Measurements from ENCODE around the gene DHRSX.
A peak's percentile ranks its signal among the peaks of the same experiment; 100 is the strongest.
"Not testable (repeated sequence)": the region's sequence is repeated elsewhere in the genome, so short reads cannot be mapped to it uniquely, and the experiment has no call there.

DHRSX gene

GRCh38 chrX:2388669-2389068 lies 112.1 kb downstream of the DHRSX start:
- no peak for DNase-seq

DNA sequence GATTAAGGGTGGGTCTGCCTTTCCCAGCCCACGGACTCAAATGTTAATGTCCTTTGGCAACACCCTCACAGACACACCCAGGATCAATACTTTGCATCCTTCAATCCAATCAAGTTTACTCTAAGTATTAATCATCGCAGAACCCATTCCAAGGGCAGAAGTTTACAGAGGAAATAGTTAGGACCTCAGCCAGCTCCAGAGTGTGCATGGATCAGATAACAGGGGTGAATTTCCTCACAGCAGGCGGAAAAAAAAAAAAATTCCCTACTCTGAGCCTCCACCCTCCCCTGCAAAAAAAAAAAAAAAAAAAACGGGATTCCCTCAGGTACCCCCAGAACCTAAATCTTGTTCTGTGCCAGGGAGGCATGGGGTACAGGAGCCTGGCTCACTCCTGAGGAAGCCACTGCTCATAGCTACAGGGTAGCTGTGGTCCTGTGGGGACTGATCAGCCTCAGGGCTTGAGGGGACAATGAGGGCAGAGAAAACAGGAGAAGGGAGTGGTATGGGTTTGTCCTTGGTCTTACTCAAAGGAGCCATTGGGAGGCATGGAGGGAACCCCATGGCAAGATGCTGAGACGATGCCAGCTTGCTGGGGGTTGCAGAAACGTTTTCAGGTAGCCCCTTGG lies 113.0 kb downstream of the DHRSX start:
- DNase-seq: peak; percentile 3

GRCh38 chrX:2385224-2385623 lies 115.6 kb downstream of the DHRSX start:
- no peak for DNase-seq

DNA sequence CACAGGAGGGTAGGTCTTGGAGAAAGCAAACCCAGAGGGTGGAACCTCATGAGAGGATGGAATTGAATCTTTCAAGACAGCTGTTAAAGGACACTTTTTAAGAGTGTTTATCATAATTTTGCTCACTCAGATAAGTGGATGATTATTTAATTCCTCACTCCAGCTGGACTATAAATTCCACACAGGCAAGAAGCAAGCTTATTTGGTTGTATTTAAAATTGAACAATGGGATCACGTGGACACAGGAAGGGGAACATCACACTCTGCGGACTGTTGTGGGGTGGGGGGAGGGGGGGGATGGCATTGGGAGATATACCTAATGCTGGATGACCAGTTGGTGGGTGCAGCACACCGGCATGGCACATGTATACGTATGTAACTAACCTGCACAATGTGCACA lies 116.3 kb downstream of the DHRSX start:
- DNase-seq: no peak

GRCh38 chrX:2383735-2384134 lies 117.0 kb downstream of the DHRSX start:
- no peak for DNase-seq

DNA sequence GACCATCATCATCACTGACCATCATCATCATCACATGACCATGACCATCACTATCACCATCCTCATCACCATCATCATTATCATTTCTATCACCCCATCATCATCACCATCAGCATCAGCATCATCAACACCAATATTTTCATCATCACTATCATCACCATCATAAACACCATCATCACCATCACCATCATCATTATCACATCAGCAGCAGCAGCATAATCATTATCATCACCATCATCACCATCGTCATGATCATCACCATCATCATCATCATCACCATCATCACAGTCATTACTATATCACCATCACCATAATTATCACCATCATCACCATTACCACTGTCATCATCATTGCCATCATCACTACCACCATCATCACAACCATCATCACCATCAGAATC lies 117.6 kb downstream of the DHRSX start:
- no peak for DNase-seq

- DNase-seq: not testable (repeated sequence)
These were observed 118.2 kb downstream of the DHRSX start for GRCh38 chrX:2382433-2383048.

GRCh38 chrX:2376166-2376565 lies 124.6 kb downstream of the DHRSX start:
- no peak for DNase-seq

GRCh38 chrX:2374086-2374485 lies 126.7 kb downstream of the DHRSX start:
- no peak for DNase-seq

GRCh38 chrX:2373615-2374014 lies 127.2 kb downstream of the DHRSX start:
- DNase-seq: no peak

DNA sequence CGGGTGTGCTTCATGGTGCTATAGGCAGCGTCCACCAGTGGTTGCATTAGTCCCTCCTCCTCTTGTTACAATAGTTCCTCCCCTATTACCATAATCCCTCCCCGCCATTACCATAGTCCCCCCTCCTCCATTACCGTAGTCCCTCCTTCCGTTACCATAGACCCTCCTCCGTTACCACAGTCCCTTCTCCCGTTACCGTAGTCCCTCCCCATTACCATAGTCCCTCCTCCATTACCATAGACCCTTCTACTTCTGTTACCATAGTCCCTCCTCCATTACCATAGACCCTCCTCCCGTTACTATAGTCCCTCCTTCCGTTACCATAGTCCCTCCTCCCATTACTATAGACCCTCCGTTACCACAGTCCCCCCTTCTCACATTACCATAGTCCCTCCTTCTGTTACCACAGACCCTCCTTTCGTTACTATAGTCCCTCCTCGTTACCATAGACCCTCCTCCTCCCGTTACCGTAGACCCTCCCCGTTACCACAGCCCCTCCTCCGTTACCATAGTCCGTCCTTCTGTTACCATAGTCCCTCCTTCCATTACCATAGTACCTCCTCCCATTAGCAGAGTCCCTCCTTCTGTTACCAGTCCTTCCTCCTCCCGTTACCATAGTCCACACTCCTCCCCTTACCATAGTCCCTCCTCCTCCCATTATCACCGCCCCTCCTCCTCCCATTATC lies 129.6 kb downstream of the DHRSX start:
- DNase-seq: no peak

GRCh38 chrX:2370456-2370855 lies 130.3 kb downstream of the DHRSX start:
- DNase-seq: no peak

DNA sequence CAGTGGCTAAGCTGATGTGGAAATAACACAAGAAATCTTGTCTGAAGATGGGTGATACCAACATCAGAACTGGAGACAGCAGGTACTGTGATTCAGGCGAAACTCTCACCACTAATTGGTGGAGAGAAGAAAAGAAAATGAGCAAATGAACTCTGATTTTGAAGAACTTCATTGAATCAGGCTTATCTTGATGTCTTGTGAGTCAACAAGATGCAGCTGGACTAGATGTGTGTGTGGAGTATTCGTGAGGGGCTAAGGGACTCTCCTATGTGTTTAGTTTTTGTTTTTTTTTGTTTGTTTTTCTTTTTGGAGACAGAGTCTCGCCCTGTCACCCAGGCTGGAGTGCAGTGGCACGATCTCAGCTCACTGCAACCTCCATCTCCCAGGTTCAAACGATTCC lies 131.6 kb downstream of the DHRSX start:
- DNase-seq: no peak

DNA sequence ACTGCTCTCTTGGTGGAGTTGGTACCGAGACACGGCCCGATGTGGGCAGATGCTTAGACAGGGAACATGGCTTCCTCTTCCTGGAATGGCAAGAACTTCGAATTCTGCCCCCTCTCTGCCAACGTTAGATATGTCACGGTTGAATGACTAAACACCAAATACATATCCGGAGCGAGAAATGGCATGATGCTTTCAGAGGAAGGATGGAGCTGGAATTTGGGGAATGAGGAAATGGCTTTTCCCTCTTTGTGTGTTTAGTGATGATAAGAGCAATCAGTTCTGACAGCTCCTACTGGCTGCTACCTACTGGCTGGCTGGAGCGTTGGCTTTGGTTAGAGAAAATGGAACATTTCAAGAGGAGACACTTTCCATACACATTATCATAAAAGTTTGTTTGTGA lies 140.0 kb downstream of the DHRSX start:
- no peak for DNase-seq

- DNase-seq: not testable (repeated sequence)
These were observed 141.3 kb downstream of the DHRSX start for GRCh38 chrX:2359522-2359921.

DNA sequence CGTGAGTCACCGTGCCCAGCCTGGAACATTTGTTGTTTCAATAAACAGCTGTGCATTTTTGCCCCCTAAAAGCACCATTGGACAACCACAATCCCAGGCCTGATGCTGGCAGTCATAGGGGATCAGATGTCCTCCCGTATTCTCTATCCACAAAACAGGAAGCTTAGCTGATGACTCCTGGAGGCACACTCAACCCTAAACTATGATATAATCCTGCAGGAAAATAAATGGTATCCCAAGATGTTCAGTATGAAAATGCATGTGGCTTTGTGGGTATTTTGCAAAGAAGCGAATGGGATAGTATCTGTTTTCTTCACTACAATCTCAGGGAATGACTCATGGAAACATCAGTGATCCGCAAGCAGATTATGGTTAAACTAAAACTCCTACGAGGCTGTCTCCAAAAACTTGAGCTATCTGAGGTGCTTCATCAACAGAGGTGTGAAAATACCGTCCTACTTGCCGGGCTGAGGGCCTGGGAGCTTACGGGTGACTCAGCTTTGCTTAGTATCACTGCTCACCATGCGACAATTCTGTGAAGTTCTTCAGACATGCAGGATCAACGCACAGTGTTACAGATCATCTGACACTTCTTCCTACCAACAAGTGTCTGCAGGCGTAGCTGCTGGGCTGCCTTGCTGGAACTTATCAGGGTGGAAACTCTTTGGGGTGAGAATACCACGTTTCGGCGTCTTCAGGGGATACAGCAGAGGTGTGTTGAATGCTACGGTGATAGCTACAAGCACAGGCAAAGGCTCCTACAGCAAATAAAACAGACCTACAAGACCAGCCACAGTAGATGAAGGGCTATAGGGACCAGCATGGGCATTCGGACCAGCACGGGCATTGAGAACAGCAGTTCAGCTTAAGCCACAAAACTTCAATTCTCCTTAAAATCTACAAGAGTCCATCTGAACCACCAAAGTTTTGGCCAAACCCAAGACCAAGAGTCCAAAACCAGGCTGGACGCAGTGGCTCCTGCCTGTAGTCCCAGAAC lies 148.5 kb downstream of the DHRSX start:
- DNase-seq: no peak

GRCh38 chrX:2351321-2351720 lies 149.5 kb downstream of the DHRSX start:
- no peak for DNase-seq

- DNase-seq: not testable (repeated sequence)
These were observed 150.1 kb downstream of the DHRSX start for GRCh38 chrX:2350703-2351102.

DNA sequence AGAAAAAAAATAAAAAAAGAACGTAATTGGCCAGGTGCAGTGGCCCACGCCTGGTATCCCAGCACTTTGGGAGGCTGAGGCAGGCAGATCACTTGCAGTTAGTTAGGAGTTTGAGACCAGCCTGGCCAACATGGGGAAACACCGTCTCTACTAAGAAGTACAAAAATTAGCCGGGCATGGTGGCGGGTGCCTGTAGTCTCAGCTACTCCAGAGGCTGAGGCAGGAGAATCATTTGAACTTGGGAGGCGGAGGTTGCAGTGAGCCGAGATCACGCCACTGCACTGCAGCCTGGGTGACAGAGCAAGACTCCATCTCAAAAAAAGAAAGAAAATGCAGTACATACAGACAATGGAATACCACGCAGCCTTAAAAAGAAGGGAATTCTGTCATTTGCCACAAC lies 150.7 kb downstream of the DHRSX start:
- DNase-seq: not testable (repeated sequence)

GRCh38 chrX:2348211-2348610 lies 152.6 kb downstream of the DHRSX start:
- no peak for DNase-seq

- no peak for DNase-seq
These were observed 154.6 kb downstream of the DHRSX start for GRCh38 chrX:2346158-2346557.

DNA sequence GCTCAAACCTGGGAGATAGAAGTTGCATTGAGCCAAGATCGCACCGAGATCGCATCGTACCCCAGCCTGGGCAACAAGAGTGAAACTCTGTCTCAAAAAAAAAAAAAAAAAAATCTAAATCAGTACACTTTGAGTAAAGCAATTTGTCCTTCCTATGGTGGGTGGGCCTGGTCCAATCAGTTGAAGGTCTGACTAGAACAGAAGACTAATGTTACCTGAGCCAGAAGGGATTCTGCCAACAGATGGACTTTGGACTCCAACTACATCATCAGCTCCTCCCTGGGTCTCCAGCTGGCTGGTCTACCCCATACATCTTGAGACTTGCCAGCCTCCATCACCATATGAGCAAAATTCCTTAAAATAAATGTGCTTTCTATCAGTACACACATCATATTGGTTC lies 155.2 kb downstream of the DHRSX start:
- no peak for DNase-seq

DNA sequence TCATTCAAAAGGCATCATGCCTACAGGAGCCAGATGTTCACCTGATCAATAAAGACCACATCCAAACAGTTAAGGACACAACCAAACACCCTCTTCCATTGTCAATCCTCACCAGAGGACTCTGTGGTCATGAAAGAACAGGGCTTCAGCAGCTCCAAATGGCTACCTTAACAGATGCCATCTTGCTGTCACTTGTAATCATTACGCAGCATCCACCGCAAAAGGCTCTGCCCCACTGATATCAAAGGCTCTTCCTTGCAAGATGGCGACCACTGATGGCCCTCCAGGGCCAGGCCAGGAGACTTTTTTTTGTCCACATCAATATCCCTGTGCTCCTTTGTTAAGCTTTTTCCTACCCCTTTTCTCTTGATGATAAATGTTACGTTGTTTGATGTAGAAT lies 157.4 kb downstream of the DHRSX start:
- DNase-seq: no peak
